SH-SY5Y (cell line): Measurements from ENCODE around the gene BCOR.

Source experiments
- GATA2 ChIP-seq: IDR thresholded peaks from 2 replicates; pipeline ENCODE4 v1.6.1; 2011; ENCODE audit warnings: mild to moderate bottlenecking, low read depth, low read length
- GATA3 ChIP-seq: IDR thresholded peaks from 2 replicates; pipeline ENCODE4 v1.6.1; 2011; ENCODE audit warnings: low read depth, mild to moderate bottlenecking, low read length, moderate library complexity

BCOR gene

GRCh38 chrX:40088803-40089540 is 8.8 kb downstream of the BCOR start:
- no peak for TF ChIP-seq GATA2
- TF ChIP-seq GATA3, result no peak

DNA sequence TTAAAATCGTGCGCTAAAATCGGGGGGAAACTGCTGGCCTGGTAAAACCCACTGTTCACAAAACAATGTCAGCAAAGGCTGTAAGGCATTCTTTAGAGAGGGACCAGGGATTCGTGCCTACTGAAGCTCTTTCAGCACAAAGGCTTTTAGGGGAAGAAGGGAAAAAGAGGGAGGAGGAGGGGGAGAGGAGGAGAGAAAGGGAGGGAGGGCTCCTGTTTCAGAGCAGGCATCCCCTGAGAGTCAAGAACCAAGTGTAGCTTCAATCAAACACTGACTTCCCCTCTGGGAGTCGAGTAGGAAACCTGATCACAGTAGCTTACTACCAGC is 9.5 kb downstream of the BCOR start:
- TF ChIP-seq GATA2 (no peak), GATA3 (no peak)

DNA sequence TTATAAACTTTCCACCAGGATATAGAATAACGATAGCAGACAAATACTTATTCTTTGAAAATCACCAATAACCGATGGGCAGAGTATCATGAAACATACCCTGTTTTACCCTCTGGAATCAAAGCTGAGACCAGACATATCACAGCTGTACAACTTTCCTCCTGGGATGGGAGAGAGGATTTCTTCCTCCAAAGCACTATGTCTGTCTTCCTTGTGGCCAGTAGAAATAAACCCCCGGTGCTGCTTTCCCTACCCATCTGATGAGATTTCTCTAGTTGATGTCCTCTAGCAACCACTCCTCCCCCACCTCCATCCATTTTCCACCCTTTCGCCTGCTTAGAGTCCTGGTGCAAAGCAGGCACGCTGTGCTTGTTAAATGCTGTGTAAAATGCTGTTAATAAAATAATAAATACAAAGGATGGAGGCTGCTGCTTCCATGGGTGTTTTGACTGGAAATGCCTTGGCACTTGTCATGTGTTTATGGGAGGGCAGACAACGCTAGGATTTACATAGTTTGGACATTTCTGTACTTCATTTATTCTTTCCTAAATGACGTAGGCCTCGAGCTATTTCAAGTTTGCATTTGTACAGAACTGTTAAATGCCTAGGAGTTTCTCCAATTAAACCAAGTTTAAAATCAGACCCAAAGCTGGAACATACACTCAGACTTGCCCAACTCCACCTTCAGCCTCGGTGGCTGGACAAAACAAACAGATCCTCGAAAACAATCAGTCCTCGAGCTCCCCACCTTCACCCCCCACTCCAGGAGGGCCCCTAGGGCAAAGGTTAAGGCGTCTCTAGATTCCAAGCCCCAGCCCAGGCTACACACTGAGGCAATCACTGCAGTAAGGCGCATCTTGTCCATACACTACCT is 10.1 kb downstream of the BCOR start:
- TF ChIP-seq GATA2 (no peak), GATA3 (no peak)

DNA sequence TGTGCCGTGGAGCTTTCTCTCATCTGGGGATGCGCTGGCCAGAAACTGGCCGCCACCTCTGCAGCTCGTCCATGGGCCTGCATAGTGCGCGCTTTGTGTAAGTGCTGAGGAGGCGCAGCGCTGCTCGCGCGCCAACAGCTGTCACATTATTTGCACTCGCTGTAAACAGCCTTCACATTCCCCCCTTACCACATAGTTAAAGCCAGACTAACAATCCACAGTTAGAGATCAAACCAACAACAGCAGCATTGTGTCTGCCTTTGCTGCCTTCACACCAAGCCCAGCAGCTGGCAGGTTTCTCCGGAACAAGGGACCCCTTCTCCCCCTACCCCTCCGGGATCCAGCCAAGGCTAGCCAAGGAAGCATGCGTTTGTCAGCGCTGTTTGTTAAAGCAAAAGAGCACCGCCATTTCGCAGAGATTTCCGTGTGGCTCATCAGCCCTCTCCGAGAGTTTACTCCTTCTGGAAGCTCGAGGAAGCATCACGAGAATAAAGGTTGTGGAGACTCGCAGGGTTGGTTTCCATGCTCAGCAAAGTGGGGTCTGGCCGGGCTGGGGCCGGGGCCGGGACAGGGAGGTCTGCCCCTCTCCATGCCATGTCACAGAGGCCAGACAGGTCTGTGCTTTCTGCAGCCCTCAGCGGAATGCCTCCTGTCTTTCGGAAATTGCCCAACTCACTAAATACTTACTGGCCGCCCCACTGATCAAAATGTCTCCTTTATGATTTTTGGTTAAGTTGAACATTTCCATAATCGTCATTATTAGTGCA is 11.0 kb downstream of the BCOR start:
- no peak for TF ChIP-seq GATA2
- no peak for TF ChIP-seq GATA3

- TF ChIP-seq GATA3 (no peak), GATA2 (no peak)
Observed at GRCh38 chrX:40085714-40086113, 12.0 kb downstream of the BCOR start.

DNA sequence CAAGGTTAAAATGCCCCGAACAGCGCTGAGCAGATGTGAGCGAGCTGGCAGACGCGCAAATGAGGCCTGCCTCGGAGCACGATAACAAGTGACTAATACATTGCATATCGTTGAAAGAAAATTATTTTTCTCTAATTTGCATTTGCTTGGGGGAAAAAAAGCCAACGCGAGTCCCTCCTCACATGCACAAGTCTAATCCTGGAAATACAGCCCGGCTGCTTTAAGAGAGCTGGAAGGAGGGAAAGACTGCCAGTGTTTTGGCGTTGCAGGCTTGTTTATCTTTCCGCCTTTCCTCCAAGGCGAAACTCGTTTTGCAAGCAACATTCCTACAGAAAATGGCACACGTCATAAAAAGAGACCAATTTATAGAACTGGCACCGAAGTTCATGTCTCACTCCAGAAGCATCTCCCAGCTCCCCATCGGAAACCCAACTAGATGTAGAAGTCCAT is 12.6 kb downstream of the BCOR start:
- TF ChIP-seq GATA3, result no peak
- TF ChIP-seq GATA2, result no peak

DNA sequence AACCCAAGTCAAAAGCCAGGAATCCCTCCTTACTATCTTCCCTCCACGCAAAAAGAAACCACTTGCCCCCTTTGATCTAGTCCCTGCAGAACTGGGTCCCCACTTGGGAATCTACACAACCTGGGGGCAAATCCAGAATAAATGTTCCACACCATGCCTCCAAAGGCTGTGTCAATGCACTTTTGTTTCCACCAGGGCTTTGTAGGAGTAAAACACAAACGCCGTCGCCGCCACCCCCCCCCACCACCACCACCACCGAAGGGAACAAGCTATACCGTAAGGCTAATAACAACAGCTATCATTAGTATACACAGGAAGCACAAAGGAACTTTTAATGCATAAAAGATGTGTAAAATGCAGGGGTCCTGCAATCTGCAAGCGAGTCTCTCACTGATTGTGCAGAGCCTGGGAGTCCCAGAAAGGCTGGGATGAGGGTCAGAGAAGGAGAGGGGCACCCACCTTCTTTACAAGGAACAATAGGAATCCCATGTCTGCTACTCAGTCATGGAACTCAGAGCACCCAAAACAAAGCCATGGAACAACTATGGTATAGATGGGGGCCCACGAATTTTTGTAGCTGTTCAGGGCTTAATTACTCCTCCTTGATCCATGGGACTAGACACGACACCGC is 13.2 kb downstream of the BCOR start:
- no peak for TF ChIP-seq GATA3
- no peak for TF ChIP-seq GATA2

GRCh38 chrX:40083979-40084359 is 13.8 kb downstream of the BCOR start:
- TF ChIP-seq GATA3 (no peak), GATA2 (no peak)

GRCh38 chrX:40083120-40083978 is 14.4 kb downstream of the BCOR start:
- TF ChIP-seq GATA2 (no peak), GATA3 (no peak)

GRCh38 chrX:40082447-40083119 is 15.2 kb downstream of the BCOR start:
- no peak for TF ChIP-seq GATA2
- no peak for TF ChIP-seq GATA3

DNA sequence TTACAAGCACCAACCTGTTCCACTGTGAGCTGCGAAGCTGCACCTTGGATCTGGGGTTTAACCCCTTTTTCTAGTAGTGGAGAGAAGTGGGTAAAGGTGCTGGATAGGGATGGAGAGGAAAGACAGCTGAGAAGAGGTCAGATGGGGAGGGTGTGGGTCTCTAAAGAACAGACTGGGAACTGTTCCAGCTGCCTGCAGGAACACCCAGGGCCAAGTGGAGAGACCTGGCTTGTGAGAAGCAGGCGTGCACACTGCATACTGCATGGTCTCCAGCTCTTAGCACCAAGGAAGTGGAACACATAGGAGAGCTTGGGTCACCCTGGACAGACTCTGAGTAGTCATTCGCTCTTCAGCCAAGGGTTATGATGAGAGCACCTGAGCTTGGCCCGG is 16.1 kb downstream of the BCOR start:
- TF ChIP-seq GATA2 (no peak), GATA3 (no peak)

GRCh38 chrX:40080894-40081678 is 16.7 kb downstream of the BCOR start:
- TF ChIP-seq GATA2 (no peak), GATA3 (no peak)
